HepG2 (cell line): ENCODE measurements around the gene SEPTIN10. TPM values are rescaled to one million over a fixed set of nuclear protein-coding genes. Genes with fewer than 3 reads are reported as not detected.

ENCODE experiments used
- AKNA ChIP-seq: sonication (generic); formaldehyde crosslinking; IDR thresholded peaks from 2 replicates; pipeline ENCODE4 v1.4.0; 2020; ENCODE audit warnings: missing genetic modification reagents, borderline replicate concordance
- ATF7 ChIP-seq, 2 experiments: fragments of 450-650 bp in 1 of 2; sonication (generic) in 1 of 2; formaldehyde crosslinking in 1 of 2; IDR thresholded peaks; 2 replicates each; pipeline versions ENCODE4 v1.4.0 to v1.6.1; 2016 to 2020; ENCODE audit warnings: antibody characterized with exemption in 1 of 2, mild to moderate bottlenecking in 1 of 2, missing genetic modification reagents in 1 of 2
- DR1 ChIP-seq: sonication (generic); formaldehyde crosslinking; IDR thresholded peaks from 2 replicates; pipeline ENCODE4 v1.8.0; 2021; ENCODE audit warnings: mild to moderate bottlenecking, missing genetic modification reagents, inconsistent platforms
- E2F5 ChIP-seq: sonication (generic); formaldehyde crosslinking; conservative IDR thresholded peaks from 2 replicates; pipeline ENCODE4 v1.4.0; 2020; ENCODE audit warnings: missing genetic modification reagents
- FLYWCH1 ChIP-seq: sonication (generic); formaldehyde crosslinking; IDR thresholded peaks from 2 replicates; pipeline ENCODE4 v1.8.1; 2023; ENCODE audit warnings: mild to moderate bottlenecking, missing genetic modification reagents
- HNRNPK ChIP-seq: fragments of 200-400 bp; formaldehyde crosslinking; IDR thresholded peaks from 2 replicates; pipeline ENCODE4 v1.6.1; 2018; ENCODE audit warnings: low read length, low read depth, moderate library complexity, mild to moderate bottlenecking; ENCODE audit not compliant: poor library complexity, severe bottlenecking
- KAT8 ChIP-seq: IDR thresholded peaks from 2 replicates; pipeline ENCODE4 v1.6.1; 2016; ENCODE audit warnings: missing genetic modification reagents, missing compliant biosample characterization
- MIER2 ChIP-seq: IDR thresholded peaks from 2 replicates; pipeline ENCODE4 v1.6.1; 2016; ENCODE audit warnings: missing biosample characterization, missing genetic modification reagents
- PBX3 ChIP-seq: sonication (generic); formaldehyde crosslinking; IDR thresholded peaks from 2 replicates; pipeline ENCODE4 v1.8.1; 2023; ENCODE audit warnings: missing genetic modification reagents, inconsistent platforms, borderline replicate concordance
- RBM39 ChIP-seq: fragments of 200-400 bp; formaldehyde crosslinking; IDR thresholded peaks from one replicate; pipeline ENCODE4 v1.6.1; 2018; ENCODE audit warnings: antibody characterized with exemption, mild to moderate bottlenecking, low read depth, low read length; ENCODE audit not compliant: poor library complexity, severe bottlenecking
- SRSF1 ChIP-seq: fragments of 200-400 bp; formaldehyde crosslinking; optimal IDR thresholded peaks from 2 replicates; pipeline ENCODE3; 2017; ENCODE audit warnings: mild to moderate bottlenecking, low read depth, low read length, moderate library complexity
- ZFX ChIP-seq: sonication (generic); formaldehyde crosslinking; IDR thresholded peaks from 2 replicates; pipeline ENCODE4 v1.4.0; 2020; ENCODE audit warnings: mild to moderate bottlenecking, low read depth, missing genetic modification reagents, moderate library complexity
- ZNF230 ChIP-seq: sonication (generic); formaldehyde crosslinking; IDR thresholded peaks from 2 replicates; pipeline ENCODE4 v1.4.0; 2020; ENCODE audit warnings: mild to moderate bottlenecking, missing genetic modification reagents
- ZNF235 ChIP-seq: sonication (generic); formaldehyde crosslinking; IDR thresholded peaks from 2 replicates; pipeline ENCODE4 v1.8.1; 2023; ENCODE audit warnings: mild to moderate bottlenecking, missing genetic modification reagents, borderline replicate concordance
- ZNF260 ChIP-seq: sonication (generic); formaldehyde crosslinking; IDR thresholded peaks from 2 replicates; pipeline ENCODE4 v1.4.0; 2020; ENCODE audit warnings: missing genetic modification reagents, low read depth, mild to moderate bottlenecking, borderline replicate concordance
- ZNF263 ChIP-seq: sonication (generic); formaldehyde crosslinking; IDR thresholded peaks from 2 replicates; pipeline ENCODE4 v1.4.0; 2020; ENCODE audit warnings: missing genetic modification reagents
- ZNF335 ChIP-seq: sonication (generic); formaldehyde crosslinking; IDR thresholded peaks from 2 replicates; pipeline ENCODE4 v1.4.0; 2020; ENCODE audit warnings: missing genetic modification reagents
- ZNF572 ChIP-seq: sonication (generic); formaldehyde crosslinking; IDR thresholded peaks from 2 replicates; pipeline ENCODE4 v1.5.1; 2020; ENCODE audit warnings: mild to moderate bottlenecking, missing genetic modification reagents
- ZNF790 ChIP-seq: sonication (generic); formaldehyde crosslinking; IDR thresholded peaks from 2 replicates; pipeline ENCODE4 v1.8.0; 2022; ENCODE audit warnings: missing genetic modification reagents, mild to moderate bottlenecking, borderline replicate concordance
- polyA plus RNA-seq, 8 experiments: library from polyadenylated mRNA; depleted of rRNA in 3 of 8; stranded (reverse) in 7 of 8; unstranded in 1 of 8; fragments of >200 nt; fragmentation: Illumina TruSeq in 4 of 8; extraction: Trizol in 4 of 8; gene quantifications; 2 replicates each; pipeline versions ENCODE4 v1.2.1 to v1.2.3, GENCODE V29; 2011 to 2016; ENCODE audit warnings: low read depth in 4 of 8, missing spikeins in 1 of 8, mixed read lengths in 1 of 8; ENCODE audit not compliant: insufficient read depth in 1 of 8
- total RNA-seq, 5 experiments: library from RNA; depleted of rRNA; stranded (reverse); fragments of >200 nt; fragmentation: Illumina TruSeq; extraction: Trizol; gene quantifications; 2 replicates each; pipeline ENCODE4 v1.2.3, GENCODE V29; 2016; ENCODE audit warnings: low read depth in 1 of 5

Gene SEPTIN10
- total and polyA plus RNA-seq, 2 of the 13 experiments (the other 11 are each of a cell fraction or from before 2014, with no cell fraction given): 45.8 to 67.5 TPM

GRCh38 chr2:109644571-109645275 is 31.0 kb upstream of the SEPTIN10 start (continued):
- TF ChIP-seq HNRNPK: no peak
- TF ChIP-seq ZNF790 (CRISPR knock-in tag): peak; percentile 88; the same call in 1 of the 2 replicates
- TF ChIP-seq ZNF572 (CRISPR knock-in tag): peak; percentile 64; the same call in 1 of the 2 replicates
- peak; percentile 95 for TF ChIP-seq ZNF230 (CRISPR knock-in tag)
- TF ChIP-seq E2F5 (CRISPR knock-in tag): peak; percentile 61; the same call in 1 of the 2 replicates
- TF ChIP-seq MIER2 (CRISPR knock-in tag): 0 out of 2 replicates have a peak, but pooled peaks have one; percentile 78
- 0 out of 2 replicates have a peak, but pooled peaks have one; percentile 75 for TF ChIP-seq PBX3 (CRISPR knock-in tag)
- no peak; the same call in 1 of the 2 replicates for TF ChIP-seq ZNF263 (CRISPR knock-in tag)
- TF ChIP-seq SRSF1: no peak
- peak; percentile 94 for TF ChIP-seq KAT8 (CRISPR knock-in tag)
- TF ChIP-seq ZNF335: peak; percentile 89
- TF ChIP-seq FLYWCH1 (CRISPR knock-in tag): no peak
- TF ChIP-seq ZFX: peak; percentile 95
- no peak for TF ChIP-seq RBM39
- TF ChIP-seq DR1 (CRISPR knock-in tag): peak; percentile 94
- TF ChIP-seq ZNF235: peak; percentile 93; the same call in 1 of the 2 replicates
- TF ChIP-seq ATF7 (IDR thresholded peaks at IDR 0.05): no peak
- peak; percentile 83 for TF ChIP-seq ATF7 (CRISPR knock-in tag; IDR thresholded peaks at IDR 0.05)
- no peak for TF ChIP-seq ZNF260 (CRISPR knock-in tag)
- TF ChIP-seq AKNA (CRISPR knock-in tag): peak; percentile 77; the same call in 1 of the 2 replicates
